ENCODE data around the gene WNT7B. TPM values are rescaled to one million over a fixed set of nuclear protein-coding genes. Genes with fewer than 3 reads are reported as not detected.
A peak's percentile ranks its signal among the peaks of the same experiment; 100 is the strongest.

Gene WNT7B
- total and polyA plus RNA-seq, 2 of the 8 experiments (the other 6 are each of a cell fraction or from before 2014, with no cell fraction given), result 0.14 to 0.24 TPM

GRCh38 chr22:45916515-45916914 is 60.4 kb downstream of the WNT7B start:
- FAIRE-seq (no peak), DNase-seq (ENCODE audit: low read depth in 1 of 2, low spot score in 2 of 2) (no peak)
- POLR2A ChIA-PET (ENCODE audit: partially characterized antibody), result interaction anchor here (0.7 kb wide), 1 partner anchor 9 kb away, joined by 3 read pairs; no protein-coding TSS in a partner anchor

More at GRCh38 chr22:45916515-45916914, 60.4 kb downstream of the WNT7B start:
- CTCF ChIA-PET (ENCODE audit: partially characterized antibody), result interaction anchor here (0.8 to 1.4 kb wide), 5 partner anchors 25 to 213 kb away, joined by 3 to 4 read pairs (median 3); no protein-coding TSS in a partner anchor
- 0 out of 2 replicates have a peak overlapping the region, but pooled peaks have one; percentile 32 for H2BK20ac ChIP-seq (ENCODE audit: low read length)
- no peak overlapping the region for H3K4ac ChIP-seq (replicated peaks; ENCODE audit: insufficient read length, low read depth, low read length)
- H3K18ac ChIP-seq (ENCODE audit: extremely low read depth, low read length), result no peak overlapping the region
- H3K27me3 ChIP-seq (replicated peaks in 1 of 4; ENCODE audit: control insufficient read depth in 3 of 4, extremely low read depth in 1 of 4, insufficient read depth in 3 of 4, low read length in 3 of 4), result no peaks in the 10 kb centered on the region
- no peak overlapping the region for H4K8ac ChIP-seq (ENCODE audit: extremely low read depth, insufficient read depth, low read length)
- H3K4me1 ChIP-seq (replicated peaks in 1 of 4; ENCODE audit: control insufficient read depth in 3 of 4, insufficient read depth in 4 of 4, low read length in 3 of 4), result peaks cover 0 to 2% (median 0%) of the 10 kb centered on the region in 4 experiments; a peak in 1 of 7 replicates
- no peak overlapping the region for H3K27ac ChIP-seq (ENCODE audit: low read depth, low read length)
- TF ChIP-seq PHF8 (conservative IDR thresholded peaks at IDR 0.05; ENCODE audit: low read depth, low read length) (no peak), USF2 (IDR thresholded peaks at IDR 0.05; ENCODE audit: low read length) (no peak), RAD21 (IDR thresholded peaks at IDR 0.05 in 1 of 2, conservative IDR thresholded peaks at IDR 0.05 in 1 of 2; ENCODE audit: low read depth in 2 of 2, low read length in 2 of 2) (no peak), SP4 (IDR thresholded peaks at IDR 0.05; ENCODE audit: low read length) (no peak), TCF12 (IDR thresholded peaks at IDR 0.05; ENCODE audit: low read depth, low read length) (no peak), E2F6 (IDR thresholded peaks at IDR 0.05) (no peak), POLR2A (IDR thresholded peaks at IDR 0.05; ENCODE audit: control extremely low read depth in 1 of 2, low read depth in 2 of 2, low read length in 2 of 2) (no peak), SIX5 (IDR thresholded peaks at IDR 0.05; ENCODE audit: low read depth, low read length) (no peak)
- no peak overlapping the region for H4K91ac ChIP-seq (replicated peaks; ENCODE audit: insufficient read length, low read length)
- no peak overlapping the region for H2AK5ac ChIP-seq (ENCODE audit: low read depth, low read length)
- no peak overlapping the region for H3K14ac ChIP-seq (ENCODE audit: insufficient read length)
- H3K23me2 ChIP-seq (ENCODE audit: low read depth, low read length), result no peaks in the 10 kb centered on the region
- no peak overlapping the region for H2BK15ac ChIP-seq (ENCODE audit: low read length)
- WGBS, 2 experiments (ENCODE audit: extremely low coverage in 1 of 2, insufficient coverage in 1 of 2, insufficient read length in 1 of 2, insufficient replicate concordance in 2 of 2, low coverage in 1 of 2, low lambda C conversion rate in 2 of 2, missing lambda C conversion rate in 1 of 2), result 87% methylated on average over 7 of the region's 7 CpGs; no CpG with 5 or more reads in 1 of the 2 experiments
- no peak overlapping the region for H3K23ac ChIP-seq (ENCODE audit: insufficient read length)
- H4K20me1 ChIP-seq (replicated peaks in 1 of 2; ENCODE audit: control insufficient read depth in 1 of 2, insufficient read depth in 2 of 2, low read length in 2 of 2), result no peaks in the 10 kb centered on the region
- H3K36me3 ChIP-seq (ENCODE audit: control insufficient read depth in 2 of 4, insufficient read depth in 4 of 4, low read length in 3 of 4), result no peaks in the 10 kb centered on the region
- no peak overlapping the region for H2BK120ac ChIP-seq (replicated peaks; ENCODE audit: low read depth, low read length)
- H3K56ac ChIP-seq (replicated peaks; ENCODE audit: insufficient read length, low read depth, low read length), result no peak overlapping the region
- H2AFZ ChIP-seq (ENCODE audit: low read length), result no peak overlapping the region
- H3K79me2 ChIP-seq (ENCODE audit: control insufficient read depth in 1 of 2, insufficient read depth in 2 of 2, low read length in 2 of 2), result no peaks in the 10 kb centered on the region
- H3K9ac ChIP-seq (replicated peaks in 1 of 4; ENCODE audit: extremely low read depth in 1 of 4, low read depth in 3 of 4, low read length in 3 of 4), result no peak overlapping the region
- H2BK12ac ChIP-seq (ENCODE audit: low read depth, low read length), result no peak overlapping the region
- H2BK5ac ChIP-seq (ENCODE audit: low read depth, low read length), result no peak overlapping the region
- H4K5ac ChIP-seq (ENCODE audit: insufficient read length, low read depth, low read length), result no peak overlapping the region
- H3K4me3 ChIP-seq (ENCODE audit: extremely low read depth in 1 of 4, insufficient read depth in 2 of 4, low read depth in 3 of 4, low read length in 4 of 4), result no peak overlapping the region
- H3K4me2 ChIP-seq (ENCODE audit: insufficient read depth in 1 of 2, low read depth in 2 of 2, low read length in 2 of 2), result no peak overlapping the region
- H3K79me1 ChIP-seq (ENCODE audit: low read depth, low read length), result no peaks in the 10 kb centered on the region
- peaks cover 0 to 4% of the 10 kb centered on the region in 2 experiments; a peak in 1 of 4 replicates for H3K9me3 ChIP-seq (ENCODE audit: insufficient read depth in 2 of 2, low read depth in 1 of 2, low read length in 1 of 2)
